H1 (cell line): ENCODE results near the gene MAGI2. TPM values are rescaled to one million over a fixed set of nuclear protein-coding genes. Genes with fewer than 3 reads are reported as not detected.

Experiments
- NRF1 ChIP-seq: IDR thresholded peaks from 2 replicates; pipeline ENCODE4 v1.6.1; 2011; ENCODE audit warnings: mild to moderate bottlenecking, low read depth, low read length, improper control_type of control experiment
- YY1 ChIP-seq: IDR thresholded peaks from 2 replicates; pipeline ENCODE4 v1.6.1; 2011; ENCODE audit warnings: low read depth, mild to moderate bottlenecking, low read length
- polyA plus RNA-seq, 7 experiments: library from polyadenylated mRNA; depleted of rRNA in 3 of 7; stranded (reverse) in 5 of 7; unstranded in 2 of 7; fragments of >200 nt in 5 of 7; fragments of 200-250 nt in 2 of 7; gene quantifications; 1 replicate in 5 of 7; 2 replicates in 1 of 7; 4 replicates in 1 of 7; pipeline versions ENCODE4 v1.2.1 to v1.2.3, GENCODE V29; 2011 to 2013; ENCODE audit warnings: missing spikeins in 2 of 7, mixed read lengths in 2 of 7
- total RNA-seq: library from RNA; stranded (reverse); fragmentation: NEBNext Ultra II Directional; extraction: Animal tissue kit (Norgen Biotek cat#: 25700); gene quantifications from 2 replicates; pipeline ENCODE4 v1.2.1, GENCODE V29; 2021
- TF ChIP-seq, protein P1 (sequence below): IDR thresholded peaks from 2 replicates; pipeline ENCODE4 v1.6.1; 2012; ENCODE audit warnings: inconsistent platforms

Gene MAGI2
- total and polyA plus RNA-seq, 2 of the 8 experiments (the other 6 are each of a cell fraction or from before 2014, with no cell fraction given) = 6.0 to 27.3 TPM

DNA sequence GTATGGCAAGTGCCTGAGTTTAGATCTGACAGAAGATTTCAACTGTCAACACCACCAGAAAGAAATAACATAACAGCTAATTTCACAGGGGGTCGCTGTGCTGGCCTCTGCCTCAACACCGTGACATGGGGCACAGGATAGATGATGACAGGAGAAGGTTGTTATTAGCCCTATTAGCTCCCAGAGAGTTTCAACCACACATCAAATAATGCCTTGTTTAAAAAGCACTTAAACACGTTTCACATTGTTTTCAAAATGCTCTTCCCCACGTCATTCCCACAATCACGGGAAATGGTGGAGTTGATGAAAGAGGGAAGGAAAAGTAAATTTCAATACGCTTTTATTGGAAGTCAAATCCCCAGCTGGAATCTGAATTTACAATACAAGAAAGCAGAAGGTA lies 184.7 kb downstream of the MAGI2 start (continued):
- TF ChIP-seq YY1 (no peak), NRF1 (no peak)
- TF ChIP-seq, protein P1, sequence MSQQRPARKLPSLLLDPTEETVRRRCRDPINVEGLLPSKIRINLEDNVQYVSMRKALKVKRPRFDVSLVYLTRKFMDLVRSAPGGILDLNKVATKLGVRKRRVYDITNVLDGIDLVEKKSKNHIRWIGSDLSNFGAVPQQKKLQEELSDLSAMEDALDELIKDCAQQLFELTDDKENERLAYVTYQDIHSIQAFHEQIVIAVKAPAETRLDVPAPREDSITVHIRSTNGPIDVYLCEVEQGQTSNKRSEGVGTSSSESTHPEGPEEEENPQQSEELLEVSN = no peak
